HEK293 (cell line): Measurements from ENCODE around the gene KRCC1.

Source experiments
- CTCF ChIA-PET: fragments of 350-600 bp; formaldehyde crosslinking; extraction: SDS; loops from one replicate; lab custom pipeline; 2021; ENCODE audit warnings: antibody characterized with exemption; lab: Yijun Ruan, JAX
- POLR2A ChIA-PET: fragments of 300-600 bp; formaldehyde crosslinking; extraction: SDS; loops from one replicate; lab custom pipeline; 2020; ENCODE audit warnings: antibody characterized with exemption, inconsistent platforms; lab: Yijun Ruan, JAX
- H3K27ac ChIP-seq: fragments of 200-500 bp; sonication (Bioruptor generic); 2 replicates; pipeline ENCODE4 v1.5.1; 2014; ENCODE audit warnings: low read depth, low read length, control low read depth, inconsistent platforms; ENCODE audit errors: extremely low read depth
- H3K36me3 ChIP-seq, 2 experiments: fragments of 200-500 bp in 1 of 2; sonication (Bioruptor generic) in 1 of 2; 1 replicate in 1 of 2; 2 replicates in 1 of 2; pipeline ENCODE4 v1.5.1; 2014 to 2017; ENCODE audit warnings: inconsistent platforms in 2 of 2, low read length in 2 of 2; ENCODE audit not compliant: control insufficient read depth in 2 of 2, insufficient read depth in 1 of 2
- H3K4me1 ChIP-seq: fragments of 200-500 bp; sonication (Bioruptor generic); 2 replicates; pipeline ENCODE4 v1.5.1; 2014; ENCODE audit warnings: mild to moderate bottlenecking, low read length, inconsistent platforms; ENCODE audit not compliant: control insufficient read depth, insufficient read depth
- H3K4me3 ChIP-seq: 2 replicates; pipeline ENCODE4 v1.5.1; 2011; ENCODE audit warnings: low read depth, mild to moderate bottlenecking, control low read depth, low read length, moderate library complexity
- H3K9me3 ChIP-seq: fragments of 200-500 bp; sonication (Bioruptor generic); 2 replicates; pipeline ENCODE4 v1.5.1; 2014; ENCODE audit warnings: low read depth, low read length, inconsistent platforms; ENCODE audit not compliant: control insufficient read depth, insufficient read depth
- KLF16 ChIP-seq: fragments of 450-650 bp; formaldehyde crosslinking; IDR thresholded peaks from 2 replicates; pipeline ENCODE4 v1.5.1; 2017; ENCODE audit warnings: missing biosample characterization, missing genetic modification characterization
- KLF7 ChIP-seq: fragments of 450-650 bp; formaldehyde crosslinking; IDR thresholded peaks from 2 replicates; pipeline ENCODE4 v1.5.1; 2016; ENCODE audit warnings: missing biosample characterization, missing genetic modification characterization, borderline replicate concordance
- KLF9 ChIP-seq: fragments of 450-650 bp; formaldehyde crosslinking; IDR thresholded peaks from 2 replicates; pipeline ENCODE4 v1.5.1; 2016; ENCODE audit warnings: missing biosample characterization, missing genetic modification characterization, low read depth
- MEIS1 ChIP-seq: sonication (generic); formaldehyde crosslinking; IDR thresholded peaks from 2 replicates; pipeline ENCODE4 v1.8.1; 2022; ENCODE audit warnings: missing genetic modification reagents, mild to moderate bottlenecking, borderline replicate concordance
- MYNN ChIP-seq: fragments of 450-650 bp; formaldehyde crosslinking; IDR thresholded peaks from 2 replicates; pipeline ENCODE4 v1.5.1; 2016; ENCODE audit warnings: missing biosample characterization, missing genetic modification characterization, borderline replicate concordance
- SCRT1 ChIP-seq: fragments of 450-650 bp; formaldehyde crosslinking; IDR thresholded peaks from 2 replicates; pipeline ENCODE4 v1.5.1; 2016; ENCODE audit warnings: missing biosample characterization, missing genetic modification characterization, borderline replicate concordance
- ZBTB20 ChIP-seq: fragments of 450-650 bp; formaldehyde crosslinking; IDR thresholded peaks from 2 replicates; pipeline ENCODE4 v1.5.1; 2016; ENCODE audit warnings: missing biosample characterization, missing genetic modification characterization
- ZBTB48 ChIP-seq: fragments of 450-650 bp; formaldehyde crosslinking; IDR thresholded peaks from 2 replicates; pipeline ENCODE4 v1.5.1; 2016; ENCODE audit warnings: missing biosample characterization, missing genetic modification characterization
- ZNF133 ChIP-seq: fragments of 450-650 bp; formaldehyde crosslinking; IDR thresholded peaks from 2 replicates; pipeline ENCODE4 v1.5.1; 2016; ENCODE audit warnings: missing biosample characterization, missing genetic modification characterization
- ZNF140 ChIP-seq: fragments of 450-650 bp; formaldehyde crosslinking; IDR thresholded peaks from 2 replicates; pipeline ENCODE4 v1.5.1; 2016; ENCODE audit warnings: missing biosample characterization, missing genetic modification characterization
- ZNF169 ChIP-seq: fragments of 450-650 bp; formaldehyde crosslinking; IDR thresholded peaks from 2 replicates; pipeline ENCODE4 v1.5.1; 2016; ENCODE audit warnings: missing biosample characterization, missing genetic modification characterization
- ZNF37A ChIP-seq: fragments of 450-650 bp; IDR thresholded peaks from 2 replicates; pipeline ENCODE4 v1.5.1; 2018; ENCODE audit warnings: missing biosample characterization, missing genetic modification characterization
- ZNF530 ChIP-seq: fragments of 450-650 bp; formaldehyde crosslinking; IDR thresholded peaks from 2 replicates; pipeline ENCODE4 v1.5.1; 2016; ENCODE audit warnings: low read depth, missing biosample characterization, missing genetic modification characterization
- ZNF548 ChIP-seq: fragments of 450-650 bp; formaldehyde crosslinking; IDR thresholded peaks from 2 replicates; pipeline ENCODE4 v1.5.1; 2016; ENCODE audit warnings: missing biosample characterization, missing genetic modification characterization
- ZNF621 ChIP-seq: fragments of 450-650 bp; formaldehyde crosslinking; IDR thresholded peaks from 2 replicates; pipeline ENCODE4 v1.5.1; 2017; ENCODE audit warnings: missing biosample characterization, missing genetic modification characterization
- ZNF768 ChIP-seq: fragments of 450-650 bp; formaldehyde crosslinking; IDR thresholded peaks from 2 replicates; pipeline ENCODE4 v1.5.1; 2018; ENCODE audit warnings: missing biosample characterization, mild to moderate bottlenecking, missing genetic modification characterization
- ZSCAN16 ChIP-seq: fragments of 450-650 bp; formaldehyde crosslinking; IDR thresholded peaks from 2 replicates; pipeline ENCODE4 v1.5.1; 2016; ENCODE audit warnings: missing biosample characterization, missing genetic modification characterization
- ZSCAN30 ChIP-seq: fragments of 450-650 bp; IDR thresholded peaks from 2 replicates; pipeline ENCODE4 v1.5.1; 2018; ENCODE audit warnings: missing biosample characterization, mild to moderate bottlenecking, missing genetic modification characterization, moderate library complexity
- TF ChIP-seq, protein P1 (sequence below): fragments of 450-650 bp; formaldehyde crosslinking; IDR thresholded peaks from 2 replicates; pipeline ENCODE4 v1.5.1; 2016; ENCODE audit warnings: missing biosample characterization, missing genetic modification characterization
- TF ChIP-seq, protein P2 (sequence below): fragments of 450-650 bp; formaldehyde crosslinking; conservative IDR thresholded peaks from 2 replicates; pipeline ENCODE4 v1.5.1; 2016; ENCODE audit warnings: low read depth, missing biosample characterization, missing genetic modification characterization
- TF ChIP-seq, protein P3 (sequence below): IDR thresholded peaks from 2 replicates; pipeline ENCODE4 v1.6.1; 2011; ENCODE audit warnings: mild to moderate bottlenecking, low read depth, low read length, borderline replicate concordance
- TF ChIP-seq, protein P4 (sequence below): fragments of 450-650 bp; formaldehyde crosslinking; IDR thresholded peaks from 2 replicates; pipeline ENCODE4 v1.5.1; 2016; ENCODE audit warnings: missing biosample characterization, missing genetic modification characterization

KRCC1 gene

DNA sequence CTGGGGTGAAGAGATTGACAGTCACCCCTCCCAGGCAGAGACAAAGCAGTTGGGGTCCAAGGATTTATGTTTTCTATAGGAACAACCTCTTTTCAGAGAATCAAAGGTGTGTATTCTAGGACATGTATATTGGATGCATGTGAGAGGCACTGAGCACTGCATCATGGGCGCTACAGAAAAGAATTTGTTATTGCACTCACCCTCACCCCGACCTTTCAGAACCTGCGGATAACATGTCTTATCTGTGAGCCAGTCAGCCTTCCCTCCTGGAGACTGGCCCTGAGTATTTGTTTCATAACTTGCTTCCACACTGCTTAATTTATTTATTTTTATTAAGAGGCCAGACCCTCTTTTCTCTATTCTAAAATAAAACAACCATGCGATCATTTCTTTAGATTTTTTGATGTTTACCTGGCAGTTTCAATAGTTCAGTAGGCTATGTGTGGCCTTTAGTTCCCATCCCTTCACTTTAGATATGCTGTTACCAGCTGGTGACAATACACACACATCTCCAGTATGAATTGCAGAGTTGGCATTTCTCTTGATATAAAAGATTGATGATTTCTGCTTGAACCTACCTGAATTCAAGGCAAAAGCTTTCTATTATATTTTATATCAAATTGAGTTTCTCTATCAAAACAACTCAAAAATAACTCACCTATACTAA is 42.4 kb upstream of the KRCC1 start (continued):
- TF ChIP-seq, protein P1, sequence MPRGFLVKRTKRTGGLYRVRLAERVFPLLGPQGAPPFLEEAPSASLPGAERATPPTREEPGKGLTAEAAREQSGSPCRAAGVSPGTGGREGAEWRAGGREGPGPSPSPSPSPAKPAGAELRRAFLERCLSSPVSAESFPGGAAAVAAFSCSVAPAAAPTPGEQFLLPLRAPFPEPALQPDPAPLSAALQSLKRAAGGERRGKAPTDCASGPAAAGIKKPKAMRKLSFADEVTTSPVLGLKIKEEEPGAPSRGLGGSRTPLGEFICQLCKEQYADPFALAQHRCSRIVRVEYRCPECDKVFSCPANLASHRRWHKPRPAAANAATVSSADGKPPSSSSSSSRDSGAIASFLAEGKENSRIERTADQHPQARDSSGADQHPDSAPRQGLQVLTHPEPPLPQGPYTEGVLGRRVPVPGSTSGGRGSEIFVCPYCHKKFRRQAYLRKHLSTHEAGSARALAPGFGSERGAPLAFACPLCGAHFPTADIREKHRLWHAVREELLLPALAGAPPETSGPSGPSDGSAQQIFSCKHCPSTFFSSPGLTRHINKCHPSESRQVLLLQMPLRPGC, result no peak
- TF ChIP-seq ZSCAN16 (tag by site-specific recombination), result no peak
- no peak for TF ChIP-seq ZSCAN30
- TF ChIP-seq ZBTB48, result no peak
- TF ChIP-seq, all 188 proteins: peak for 0

DNA sequence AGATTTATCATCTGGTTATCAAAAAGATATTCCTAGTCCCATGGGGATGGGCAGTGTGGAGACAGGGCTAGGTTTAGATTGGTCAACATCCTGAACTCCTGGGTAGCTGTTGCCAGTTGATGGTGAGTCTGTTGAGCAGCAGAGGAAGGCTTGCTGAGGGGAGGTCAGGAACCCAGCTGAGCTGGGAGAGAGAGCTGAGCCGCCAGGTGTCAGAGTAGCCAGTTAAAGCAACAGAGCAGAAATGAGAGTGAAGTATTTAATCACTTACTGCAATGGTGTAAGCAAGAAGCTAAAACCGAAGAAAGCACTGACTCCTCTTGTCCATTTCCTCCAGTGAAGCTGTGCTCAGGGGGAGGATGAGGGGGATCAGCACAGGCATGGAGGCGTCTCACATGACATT is 41.6 kb upstream of the KRCC1 start:
- Histone ChIP-seq H3K27ac (no peak overlapping the region), H3K9me3 (no peaks in the 10 kb centered on the region), H3K4me3 (no peak overlapping the region), H3K4me1 (no peaks in the 10 kb centered on the region), H3K36me3 (no peaks in the 10 kb centered on the region)
- TF ChIP-seq SCRT1 (tag by site-specific recombination) (no peak), ZNF169 (tag by site-specific recombination) (no peak), ZBTB20 (tag by site-specific recombination) (no peak), ZNF37A (tag by site-specific recombination) (no peak)
- TF ChIP-seq, protein P2, sequence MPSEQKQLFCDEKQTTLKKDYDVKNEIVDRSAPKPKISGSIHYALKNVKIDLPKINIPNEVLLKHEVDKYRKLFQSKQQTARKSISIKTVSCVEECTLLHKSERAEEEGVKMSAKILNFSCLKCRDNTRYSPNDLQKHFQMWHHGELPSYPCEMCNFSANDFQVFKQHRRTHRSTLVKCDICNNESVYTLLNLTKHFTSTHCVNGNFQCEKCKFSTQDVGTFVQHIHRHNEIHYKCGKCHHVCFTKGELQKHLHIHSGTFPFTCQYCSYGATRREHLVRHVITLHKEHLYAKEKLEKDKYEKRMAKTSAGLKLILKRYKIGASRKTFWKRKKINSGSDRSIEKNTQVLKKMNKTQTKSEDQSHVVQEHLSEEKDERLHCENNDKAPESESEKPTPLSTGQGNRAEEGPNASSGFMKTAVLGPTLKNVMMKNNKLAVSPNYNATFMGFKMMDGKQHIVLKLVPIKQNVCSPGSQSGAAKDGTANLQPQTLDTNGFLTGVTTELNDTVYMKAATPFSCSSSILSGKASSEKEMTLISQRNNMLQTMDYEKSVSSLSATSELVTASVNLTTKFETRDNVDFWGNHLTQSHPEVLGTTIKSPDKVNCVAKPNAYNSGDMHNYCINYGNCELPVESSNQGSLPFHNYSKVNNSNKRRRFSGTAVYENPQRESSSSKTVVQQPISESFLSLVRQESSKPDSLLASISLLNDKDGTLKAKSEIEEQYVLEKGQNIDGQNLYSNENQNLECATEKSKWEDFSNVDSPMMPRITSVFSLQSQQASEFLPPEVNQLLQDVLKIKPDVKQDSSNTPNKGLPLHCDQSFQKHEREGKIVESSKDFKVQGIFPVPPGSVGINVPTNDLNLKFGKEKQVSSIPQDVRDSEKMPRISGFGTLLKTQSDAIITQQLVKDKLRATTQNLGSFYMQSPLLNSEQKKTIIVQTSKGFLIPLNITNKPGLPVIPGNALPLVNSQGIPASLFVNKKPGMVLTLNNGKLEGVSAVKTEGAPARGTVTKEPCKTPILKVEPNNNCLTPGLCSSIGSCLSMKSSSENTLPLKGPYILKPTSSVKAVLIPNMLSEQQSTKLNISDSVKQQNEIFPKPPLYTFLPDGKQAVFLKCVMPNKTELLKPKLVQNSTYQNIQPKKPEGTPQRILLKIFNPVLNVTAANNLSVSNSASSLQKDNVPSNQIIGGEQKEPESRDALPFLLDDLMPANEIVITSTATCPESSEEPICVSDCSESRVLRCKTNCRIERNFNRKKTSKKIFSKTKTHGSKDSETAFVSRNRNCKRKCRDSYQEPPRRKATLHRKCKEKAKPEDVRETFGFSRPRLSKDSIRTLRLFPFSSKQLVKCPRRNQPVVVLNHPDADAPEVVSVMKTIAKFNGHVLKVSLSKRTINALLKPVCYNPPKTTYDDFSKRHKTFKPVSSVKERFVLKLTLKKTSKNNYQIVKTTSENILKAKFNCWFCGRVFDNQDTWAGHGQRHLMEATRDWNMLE (tag by site-specific recombination), result no peak
- POLR2A ChIA-PET, result no interaction called here
- CTCF ChIA-PET, result interaction anchor here (1.9 kb wide), 1 partner anchor 37 kb away, joined by 8 read pairs; no protein-coding TSS in a partner anchor

DNA sequence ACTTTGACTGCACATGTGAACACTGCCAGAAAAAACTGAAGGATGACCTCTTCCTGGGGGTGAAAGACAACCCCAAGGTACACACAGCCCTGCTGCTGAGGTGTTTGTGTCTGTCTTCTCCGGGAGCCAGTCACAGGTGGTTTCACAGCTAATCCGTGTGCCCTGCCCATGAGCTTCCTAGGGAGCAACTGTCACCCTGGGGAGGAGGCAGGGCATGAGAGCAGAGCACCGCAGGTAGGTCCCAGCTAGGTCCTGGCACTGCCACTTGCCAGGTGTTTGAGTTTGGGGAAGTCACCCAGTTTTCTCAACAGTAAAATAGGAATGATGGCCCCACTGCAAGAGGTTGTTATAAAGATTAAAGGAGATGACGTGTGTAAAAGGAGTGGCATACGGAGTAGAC is 41.1 kb upstream of the KRCC1 start:
- POLR2A ChIA-PET, result no interaction called here
- no peak overlapping the region for H3K27ac ChIP-seq
- no peaks in the 10 kb centered on the region for H3K4me1 ChIP-seq
- H3K9me3 ChIP-seq, result no peaks in the 10 kb centered on the region
- TF ChIP-seq MYNN (tag by site-specific recombination) (no peak), KLF16 (tag by site-specific recombination) (no peak), ZNF768 (tag by site-specific recombination) (no peak), ZNF140 (tag by site-specific recombination) (no peak)
- TF ChIP-seq, all 188 proteins: peak for 0
- no peaks in the 10 kb centered on the region for H3K36me3 ChIP-seq
- H3K4me3 ChIP-seq, result no peak overlapping the region
- CTCF ChIA-PET, result interaction anchor here (1.9 kb wide), 1 partner anchor 36 kb away, joined by 8 read pairs; no protein-coding TSS in a partner anchor

DNA sequence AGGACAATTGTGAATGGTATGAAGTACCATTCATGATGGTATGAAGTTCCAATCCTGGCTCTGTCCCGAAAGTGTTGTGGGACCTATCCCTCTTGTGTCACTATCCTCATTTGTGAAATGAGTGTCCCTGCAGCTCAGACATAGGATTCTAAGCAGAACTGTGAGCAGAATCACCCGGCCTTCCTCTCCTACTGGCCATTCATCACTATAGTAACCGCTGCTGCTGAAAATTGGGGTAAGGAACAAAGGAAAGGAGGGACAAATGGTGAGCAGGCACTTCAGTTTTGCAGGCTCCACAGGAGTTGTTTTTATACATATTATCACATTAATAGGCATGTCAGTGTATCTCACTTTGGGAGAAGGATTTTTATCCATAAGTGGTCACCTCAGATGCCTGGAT is 39.4 kb upstream of the KRCC1 start:
- H3K9me3 ChIP-seq, result no peaks in the 10 kb centered on the region
- ChIA-PET CTCF (no interaction called here), POLR2A (no interaction called here)
- no peak overlapping the region for H3K4me3 ChIP-seq
- TF ChIP-seq ZNF548 (tag by site-specific recombination) (no peak), KLF7 (tag by site-specific recombination) (no peak), ZNF621 (tag by site-specific recombination) (no peak), ZNF530 (no peak), ZNF133 (tag by site-specific recombination) (no peak), ZSCAN16 (tag by site-specific recombination) (no peak), KLF9 (tag by site-specific recombination) (no peak), MEIS1 (no peak)
- TF ChIP-seq, protein P3, sequence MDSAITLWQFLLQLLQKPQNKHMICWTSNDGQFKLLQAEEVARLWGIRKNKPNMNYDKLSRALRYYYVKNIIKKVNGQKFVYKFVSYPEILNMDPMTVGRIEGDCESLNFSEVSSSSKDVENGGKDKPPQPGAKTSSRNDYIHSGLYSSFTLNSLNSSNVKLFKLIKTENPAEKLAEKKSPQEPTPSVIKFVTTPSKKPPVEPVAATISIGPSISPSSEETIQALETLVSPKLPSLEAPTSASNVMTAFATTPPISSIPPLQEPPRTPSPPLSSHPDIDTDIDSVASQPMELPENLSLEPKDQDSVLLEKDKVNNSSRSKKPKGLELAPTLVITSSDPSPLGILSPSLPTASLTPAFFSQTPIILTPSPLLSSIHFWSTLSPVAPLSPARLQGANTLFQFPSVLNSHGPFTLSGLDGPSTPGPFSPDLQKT, result no peak
- TF ChIP-seq, protein P4, sequence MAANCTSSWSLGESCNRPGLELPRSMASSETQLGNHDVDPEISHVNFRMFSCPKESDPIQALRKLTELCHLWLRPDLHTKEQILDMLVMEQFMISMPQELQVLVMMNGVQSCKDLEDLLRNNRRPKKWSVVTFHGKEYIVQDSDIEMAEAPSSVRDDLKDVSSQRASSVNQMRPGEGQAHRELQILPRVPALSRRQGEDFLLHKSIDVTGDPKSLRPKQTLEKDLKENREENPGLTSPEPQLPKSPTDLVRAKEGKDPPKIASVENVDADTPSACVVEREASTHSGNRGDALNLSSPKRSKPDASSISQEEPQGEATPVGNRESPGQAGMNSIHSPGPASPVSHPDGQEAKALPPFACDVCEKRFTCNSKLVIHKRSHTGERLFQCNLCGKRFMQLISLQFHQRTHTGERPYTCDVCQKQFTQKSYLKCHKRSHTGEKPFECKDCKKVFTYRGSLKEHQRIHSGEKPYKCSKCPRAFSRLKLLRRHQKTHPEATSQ (tag by site-specific recombination), result no peak
- no peak overlapping the region for H3K27ac ChIP-seq
- no peaks in the 10 kb centered on the region for H3K36me3 ChIP-seq
- H3K4me1 ChIP-seq, result no peaks in the 10 kb centered on the region
